Measurements from ENCODE around the gene PWWP2A.

The PWWP2A gene

GRCh38 chr5:160064995-160065614, 54.1 kb downstream of the PWWP2A start:
- in situ Hi-C loops (cut with HindIII; ENCODE audit: low sequenced_read_pairs): loop anchor here (5.0 kb wide), 1 partner anchor 102 kb away; no protein-coding TSS in a partner anchor
- no peak overlapping the region for H3K4me3 ChIP-seq (ENCODE audit: low read depth, low read length)
- TF ChIP-seq CTCF (IDR thresholded peaks at IDR 0.05; ENCODE audit: low read depth, low read length, missing control alignments): no peak
- DNase-seq (ENCODE audit: low read depth): no peak

- no peak overlapping the region for H3K4me3 ChIP-seq (ENCODE audit: low read depth, low read length)
- DNase-seq (ENCODE audit: low read depth): no peak
- in situ Hi-C loops (cut with HindIII; ENCODE audit: low sequenced_read_pairs): loop anchor here (5.0 kb wide), 1 partner anchor 103 kb away; no protein-coding TSS in a partner anchor
- TF ChIP-seq CTCF (IDR thresholded peaks at IDR 0.05; ENCODE audit: low read depth, low read length, missing control alignments): no peak
Measured at GRCh38 chr5:160064417-160064810, 54.8 kb downstream of the PWWP2A start.

- TF ChIP-seq CTCF (IDR thresholded peaks at IDR 0.05; ENCODE audit: low read depth, low read length, missing control alignments): no peak
- in situ Hi-C loops (cut with HindIII; ENCODE audit: low sequenced_read_pairs): loop anchor here (5.0 kb wide), 1 partner anchor 106 kb away; no protein-coding TSS in a partner anchor
- no peak overlapping the region for H3K4me3 ChIP-seq (ENCODE audit: low read depth, low read length)
- no peak for DNase-seq (ENCODE audit: low read depth)
Measured at GRCh38 chr5:160061770-160062169, 57.5 kb downstream of the PWWP2A start.

GRCh38 chr5:160060001-160060400, 59.2 kb downstream of the PWWP2A start:
- H3K4me3 ChIP-seq (ENCODE audit: low read depth, low read length): no peak overlapping the region
- DNase-seq (ENCODE audit: low read depth): no peak
- no peak for TF ChIP-seq CTCF (IDR thresholded peaks at IDR 0.05; ENCODE audit: low read depth, low read length, missing control alignments)
- in situ Hi-C loops (cut with HindIII; ENCODE audit: low sequenced_read_pairs): loop anchor here (5.0 kb wide), 1 partner anchor 107 kb away; no protein-coding TSS in a partner anchor

GRCh38 chr5:160057256-160057655, 62.0 kb downstream of the PWWP2A start:
- TF ChIP-seq CTCF (IDR thresholded peaks at IDR 0.05; ENCODE audit: low read depth, low read length, missing control alignments): no peak
- in situ Hi-C loops (cut with HindIII; ENCODE audit: low sequenced_read_pairs): no loop called here
- DNase-seq (ENCODE audit: low read depth): no peak
- no peak overlapping the region for H3K4me3 ChIP-seq (ENCODE audit: low read depth, low read length)

- H3K4me3 ChIP-seq (ENCODE audit: low read depth, low read length): no peak overlapping the region
- TF ChIP-seq CTCF (IDR thresholded peaks at IDR 0.05; ENCODE audit: low read depth, low read length, missing control alignments): no peak
- in situ Hi-C loops (cut with HindIII; ENCODE audit: low sequenced_read_pairs): no loop called here
- DNase-seq (ENCODE audit: low read depth): no peak
Measured at GRCh38 chr5:160054831-160055230, 64.4 kb downstream of the PWWP2A start.

Measured in astrocyte of the cerebellum (primary cell).